ENCODE data around the gene TUBA4B. TPM values are rescaled to one million over a fixed set of nuclear protein-coding genes. Genes with fewer than 3 reads are reported as not detected.

TUBA4B gene
- total and polyA plus RNA-seq, 2 experiments from 2014 or later, result not detected

GRCh38 chr2:219209236-219210195 is 43.5 kb upstream of the TUBA4B start:
- 78 to 84% methylated on average over 18 of the region's 18 CpGs for WGBS, 2 experiments (ENCODE audit: low coverage in 1 of 2, low lambda C conversion rate in 2 of 2, missing lambda C conversion rate in 2 of 2)
- no peaks in the 10 kb centered on the region for H3K36me3 ChIP-seq (ENCODE audit: low read depth)
- in situ Hi-C loops (cut with MboI), result no loop called here

DNA sequence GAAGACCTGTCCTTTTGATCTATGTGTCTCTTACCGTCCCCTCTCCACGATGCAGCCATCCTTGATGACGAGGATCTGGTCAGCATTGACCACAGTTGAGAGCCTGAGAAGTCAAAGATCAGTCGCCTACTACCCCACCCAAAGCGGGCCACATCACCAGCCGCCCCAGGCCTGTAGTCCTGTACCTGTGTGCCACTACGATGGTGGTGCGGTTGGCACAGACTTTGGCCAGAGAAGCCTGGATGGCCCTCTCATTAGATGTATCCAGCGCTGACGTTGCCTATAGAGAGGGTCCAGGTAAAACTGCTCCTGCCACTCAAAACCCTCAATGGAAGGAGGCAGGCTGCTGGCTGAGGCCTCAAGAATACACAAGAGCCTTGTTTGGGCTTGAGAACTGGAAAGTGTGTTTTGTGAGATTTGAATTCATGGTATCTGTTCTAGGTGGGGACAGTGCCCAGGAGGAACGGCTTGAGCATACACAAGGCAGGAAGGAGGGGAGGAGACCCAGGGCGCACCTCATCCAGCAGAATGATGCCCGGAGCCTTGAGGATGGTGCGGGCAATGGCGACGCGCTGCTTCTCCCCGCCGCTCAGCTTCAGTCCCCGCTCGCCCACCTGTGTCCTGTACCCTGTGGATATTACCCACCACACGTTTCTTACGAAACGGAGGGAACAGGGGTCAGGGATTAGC is 42.7 kb upstream of the TUBA4B start:
- Histone ChIP-seq H3K27me3 (replicated peaks; ENCODE audit: insufficient read depth) (no peaks in the 10 kb centered on the region), H2AFZ (no peak overlapping the region), H3K79me2 (ENCODE audit: insufficient read depth) (0 out of 2 replicates have a peak, but pooled peaks cover 3% of the 10 kb centered on the region), H3K27ac (no peak overlapping the region), H3K4me2 (ENCODE audit: unreplicated experiment) (no peak overlapping the region), H3F3A (ENCODE audit: insufficient read depth) (peaks cover 17% of the 10 kb centered on the region), H3K9ac (no peak overlapping the region), H3K4me1 (ENCODE audit: insufficient read depth) (peaks cover 11% of the 10 kb centered on the region; the same call in 1 of the 2 replicates), H3K4me3 (no peak overlapping the region), H4K20me1 (ENCODE audit: insufficient read depth) (no peaks in the 10 kb centered on the region), H3K9me3 (ENCODE audit: low read depth) (no peaks in the 10 kb centered on the region), H3K9me2 (ENCODE audit: insufficient read depth) (no peaks in the 10 kb centered on the region), H3K36me3 (ENCODE audit: low read depth) (no peaks in the 10 kb centered on the region)
- WGBS, 2 experiments (ENCODE audit: low coverage in 1 of 2, low lambda C conversion rate in 2 of 2, missing lambda C conversion rate in 2 of 2), result 94 to 96% methylated on average over 19 to 24 of the region's 24 CpGs
- in situ Hi-C loops (cut with MboI), result no loop called here
- TF ChIP-seq EZH2 (IDR thresholded peaks at IDR 0.05; ENCODE audit: insufficient read depth, poor library complexity, severe bottlenecking) (no peak), EZH2phosphoT487 (IDR thresholded peaks at IDR 0.05; ENCODE audit: insufficient read depth, low read depth) (no peak)
- DNase-seq, result no peak

More at GRCh38 chr2:219209236-219210195, 43.5 kb upstream of the TUBA4B start:
- no peak overlapping the region for H3K4me3 ChIP-seq
- TF ChIP-seq EZH2 (IDR thresholded peaks at IDR 0.05; ENCODE audit: insufficient read depth, poor library complexity, severe bottlenecking), result no peak
- TF ChIP-seq EZH2phosphoT487 (IDR thresholded peaks at IDR 0.05; ENCODE audit: insufficient read depth, low read depth), result no peak
- no peaks in the 10 kb centered on the region for H3K9me3 ChIP-seq (ENCODE audit: low read depth)
- peaks cover 17% of the 10 kb centered on the region for H3F3A ChIP-seq (ENCODE audit: insufficient read depth)
- no peaks in the 10 kb centered on the region for H4K20me1 ChIP-seq (ENCODE audit: insufficient read depth)
- no peaks in the 10 kb centered on the region for H3K27me3 ChIP-seq (replicated peaks; ENCODE audit: insufficient read depth)
- H3K27ac ChIP-seq, result no peak overlapping the region
- peaks cover 11% of the 10 kb centered on the region; the same call in 1 of the 2 replicates for H3K4me1 ChIP-seq (ENCODE audit: insufficient read depth)
- H3K9me2 ChIP-seq (ENCODE audit: insufficient read depth), result no peaks in the 10 kb centered on the region
- 0 out of 2 replicates have a peak, but pooled peaks cover 3% of the 10 kb centered on the region for H3K79me2 ChIP-seq (ENCODE audit: insufficient read depth)
- H3K9ac ChIP-seq, result no peak overlapping the region
- H3K4me2 ChIP-seq (ENCODE audit: unreplicated experiment), result no peak overlapping the region
- DNase-seq, result no peak
- H2AFZ ChIP-seq, result no peak overlapping the region

GRCh38 chr2:219210886-219211362 is 42.1 kb upstream of the TUBA4B start:
- Histone ChIP-seq H3K9me3 (ENCODE audit: low read depth) (no peaks in the 10 kb centered on the region), H3K4me1 (ENCODE audit: insufficient read depth) (peaks cover 11% of the 10 kb centered on the region; the same call in 1 of the 2 replicates), H2AFZ (no peak overlapping the region), H4K20me1 (ENCODE audit: insufficient read depth) (no peaks in the 10 kb centered on the region), H3F3A (ENCODE audit: insufficient read depth) (peaks cover 17% of the 10 kb centered on the region), H3K4me3 (no peak overlapping the region), H3K79me2 (ENCODE audit: insufficient read depth) (0 out of 2 replicates have a peak, but pooled peaks cover 3% of the 10 kb centered on the region), H3K4me2 (ENCODE audit: unreplicated experiment) (no peak overlapping the region), H3K9ac (no peak overlapping the region), H3K36me3 (ENCODE audit: low read depth) (no peaks in the 10 kb centered on the region), H3K9me2 (ENCODE audit: insufficient read depth) (no peaks in the 10 kb centered on the region), H3K27me3 (replicated peaks; ENCODE audit: insufficient read depth) (no peaks in the 10 kb centered on the region), H3K27ac (no peak overlapping the region)
- DNase-seq, result no peak
- in situ Hi-C loops (cut with MboI), result no loop called here
- WGBS, 2 experiments (ENCODE audit: low coverage in 1 of 2, low lambda C conversion rate in 2 of 2, missing lambda C conversion rate in 2 of 2), result 87 to 90% methylated on average over 9 of the region's 9 CpGs
- TF ChIP-seq EZH2 (IDR thresholded peaks at IDR 0.05; ENCODE audit: insufficient read depth, poor library complexity, severe bottlenecking) (no peak), EZH2phosphoT487 (IDR thresholded peaks at IDR 0.05; ENCODE audit: insufficient read depth, low read depth) (no peak)

GRCh38 chr2:219213026-219213415 is 40.0 kb upstream of the TUBA4B start:
- no peak overlapping the region for H3K4me3 ChIP-seq
- H3K4me1 ChIP-seq (ENCODE audit: insufficient read depth), result peaks cover 14% of the 10 kb centered on the region
- peaks cover 14% of the 10 kb centered on the region; the same call in 1 of the 2 replicates for H3K79me2 ChIP-seq (ENCODE audit: insufficient read depth)
- DNase-seq, result no peak
- peaks cover 8% of the 10 kb centered on the region; the same call in 1 of the 2 replicates for H3F3A ChIP-seq (ENCODE audit: insufficient read depth)
- H3K9me2 ChIP-seq (ENCODE audit: insufficient read depth), result no peaks in the 10 kb centered on the region
- in situ Hi-C loops (cut with MboI), result no loop called here
- no peak overlapping the region for H3K9ac ChIP-seq
- no peak overlapping the region for H3K27ac ChIP-seq
- TF ChIP-seq EZH2 (IDR thresholded peaks at IDR 0.05; ENCODE audit: insufficient read depth, poor library complexity, severe bottlenecking) (no peak), EZH2phosphoT487 (IDR thresholded peaks at IDR 0.05; ENCODE audit: insufficient read depth, low read depth) (no peak)
- no peak overlapping the region for H3K4me2 ChIP-seq (ENCODE audit: unreplicated experiment)
- H3K36me3 ChIP-seq (ENCODE audit: low read depth), result no peaks in the 10 kb centered on the region
- WGBS, 2 experiments (ENCODE audit: low coverage in 1 of 2, low lambda C conversion rate in 2 of 2, missing lambda C conversion rate in 2 of 2), result 93 to 95% methylated on average over 8 of the region's 8 CpGs
- no peaks in the 10 kb centered on the region for H3K27me3 ChIP-seq (replicated peaks; ENCODE audit: insufficient read depth)
- no peaks in the 10 kb centered on the region for H4K20me1 ChIP-seq (ENCODE audit: insufficient read depth)
- H2AFZ ChIP-seq, result no peak overlapping the region
- H3K9me3 ChIP-seq (ENCODE audit: low read depth), result no peaks in the 10 kb centered on the region

Data from GM23248 (cell line).